Right lobe of liver (tissue), 6 donors: ENCODE data around the gene PRSS38. TPM values are rescaled to one million over a fixed set of nuclear protein-coding genes. Genes with fewer than 3 reads are reported as not detected.

Experiments
- ATAC-seq, 4 donors: fragments of 200-7000 bp; cut with Tn5 transposase; one replicate each; pipeline ENCODE4 v1.9.1; 2020; ENCODE audit warnings: mild to moderate bottlenecking in 4 of 4, moderate library complexity in 4 of 4
- DNase-seq, 3 donors: peaks; one replicate each; pipeline ENCODE4 v3.0.0-alpha.2; 2020
- H3K27ac ChIP-seq, 3 donors: fragments of 200-600 bp; one replicate each; pipeline ENCODE4 v1.8.0; 2022
- H3K27me3 ChIP-seq, 2 donors: fragments of 200-600 bp; one replicate each; pipeline ENCODE4 v1.8.0; 2022
- H3K36me3 ChIP-seq, 4 donors: fragments of 200-600 bp; sonication (generic) in 1 of 4; one replicate each; pipeline versions ENCODE4 v1.5.1 to v1.8.0; 2017 to 2022; ENCODE audit warnings: control low read depth in 1 of 4
- H3K4me1 ChIP-seq, 4 donors: fragments of 200-600 bp; sonication (generic) in 1 of 4; one replicate each; pipeline versions ENCODE4 v1.5.1 to v1.8.0; 2017 to 2022; ENCODE audit warnings: control low read depth in 1 of 4
- H3K4me3 ChIP-seq, 3 donors: fragments of 200-600 bp; one replicate each; pipeline ENCODE4 v1.8.0; 2022
- H3K9me3 ChIP-seq, 4 donors: fragments of 200-600 bp; sonication (generic) in 1 of 4; one replicate each; pipeline versions ENCODE4 v1.5.1 to v1.8.0; 2017 to 2022; ENCODE audit warnings: control low read depth in 1 of 4
- POLR2A ChIP-seq: fragments of 450-650 bp; IDR thresholded peaks from one replicate; pipeline ENCODE4 v1.6.1; 2017; ENCODE audit warnings: antibody characterized with exemption, mild to moderate bottlenecking
- WGBS: methylation state at CpG from one replicate; pipeline ENCODE4 v1.1.6; 2018; ENCODE audit warnings: low coverage, low lambda C conversion rate; ENCODE audit not compliant: insufficient coverage; ENCODE audit errors: missing lambda C conversion rate; 5-methylcytosine and 5-hydroxymethylcytosine counted together
- intact Hi-C, 2 donors: fragments of 100-400 bp; cut with DNase I; formaldehyde crosslinking; loops; one replicate each; pipeline versions ENCODE4 v1.11.2 to v1.14.1; 2022
- long read RNA-seq: library from polyadenylated mRNA; unstranded; transcript quantifications from one replicate; pipeline ENCODE4 v2.0.0, GENCODE V29; 2019
- total RNA-seq, 6 experiments: library from RNA; depleted of rRNA in 2 of 6; stranded (reverse); fragments of >200 nt in 2 of 6; fragmentation: NEBNext Ultra II Directional in 3 of 6; extraction: Animal tissue kit (Norgen Biotek cat#: 25700) in 3 of 6; gene quantifications; one replicate each; pipeline versions ENCODE4 v1.1.0 to v1.2.4, GENCODE V29; 2016 to 2023
- TF ChIP-seq, protein P1 (sequence below), 4 donors: fragments of 200-600 bp in 3 of 4; fragments of 450-650 bp in 1 of 4; IDR thresholded peaks; one replicate each; pipeline versions ENCODE4 v1.5.1 to v1.8.0; 2016 to 2022; ENCODE audit warnings: antibody characterized with exemption in 4 of 4, mild to moderate bottlenecking in 2 of 4
- donor health status: DM: no; HTN: yes; CAD: no.
- donor health status: DM: no; HTN: no; CAD: no.
- donor health status: DM: no; HTN: no; CAD: no.
- donor health status: DM: no; HTN: yes; CAD: no.
- donor health status: DM: no; HTN: yes; CAD: no.

The PRSS38 gene
- not detected for total RNA-seq
- long read RNA-seq = 0 reads

DNA sequence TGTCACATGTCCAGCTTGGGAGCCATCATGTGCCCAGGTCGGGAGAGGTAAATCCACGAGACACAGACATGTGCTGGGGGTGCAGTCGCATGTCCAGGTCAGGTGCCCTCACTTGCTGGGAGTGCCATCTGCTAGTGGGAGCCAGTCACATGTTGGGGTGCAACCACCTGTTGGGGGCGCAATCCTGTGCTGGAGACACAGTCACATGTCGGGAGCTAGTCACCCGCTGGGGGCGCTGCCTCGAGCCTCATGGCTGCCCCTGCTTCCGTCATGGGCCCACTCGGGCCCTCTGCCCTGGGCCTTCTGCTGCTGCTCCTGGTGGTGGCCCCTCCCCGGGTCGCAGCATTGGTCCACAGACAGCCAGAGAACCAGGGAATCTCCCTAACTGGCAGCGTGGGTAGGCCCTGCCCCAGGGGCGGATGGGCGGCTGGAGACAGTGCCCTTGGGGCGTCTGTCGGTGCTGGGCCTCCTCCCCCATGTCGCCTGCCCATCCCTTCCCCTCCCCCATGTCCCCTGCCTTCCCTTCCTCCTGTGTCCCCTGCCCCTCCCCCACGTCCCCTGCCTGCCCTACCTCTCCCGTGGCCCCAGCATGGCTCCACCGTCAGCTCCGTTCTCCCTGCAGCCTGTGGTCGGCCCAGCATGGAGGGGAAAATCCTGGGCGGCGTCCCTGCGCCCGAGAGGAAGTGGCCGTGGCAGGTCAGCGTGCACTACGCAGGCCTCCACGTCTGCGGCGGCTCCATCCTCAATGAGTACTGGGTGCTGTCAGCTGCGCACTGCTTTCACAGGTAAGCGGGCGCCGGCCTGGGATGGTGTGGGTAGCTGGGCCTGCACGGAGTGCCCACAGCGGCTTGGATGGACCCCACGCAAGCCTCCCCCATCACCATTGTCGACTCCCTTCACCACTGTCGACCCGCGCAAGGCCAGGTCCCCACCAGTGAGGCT, at the start of gene PRSS38:
Gene PRSS38 (plus strand): TSS at position 208 of the 942 bp plus-strand sequence. CDS start 42 bp downstream, at position 250.
- Histone ChIP-seq H3K27me3 (no peaks in the 10 kb centered on the region), H3K27ac (no peak within 1 kb of the TSS), H3K4me3 (no peak within 1 kb of the TSS), H3K9me3 (no peaks in the 10 kb centered on the region), H3K4me1 (no peaks in the 10 kb centered on the region), H3K36me3 (no peaks in the 10 kb centered on the region)
- no CpG with 5 or more reads among the region's 44 CpGs for WGBS
- no peak for DNase-seq
- TF ChIP-seq, protein P1, sequence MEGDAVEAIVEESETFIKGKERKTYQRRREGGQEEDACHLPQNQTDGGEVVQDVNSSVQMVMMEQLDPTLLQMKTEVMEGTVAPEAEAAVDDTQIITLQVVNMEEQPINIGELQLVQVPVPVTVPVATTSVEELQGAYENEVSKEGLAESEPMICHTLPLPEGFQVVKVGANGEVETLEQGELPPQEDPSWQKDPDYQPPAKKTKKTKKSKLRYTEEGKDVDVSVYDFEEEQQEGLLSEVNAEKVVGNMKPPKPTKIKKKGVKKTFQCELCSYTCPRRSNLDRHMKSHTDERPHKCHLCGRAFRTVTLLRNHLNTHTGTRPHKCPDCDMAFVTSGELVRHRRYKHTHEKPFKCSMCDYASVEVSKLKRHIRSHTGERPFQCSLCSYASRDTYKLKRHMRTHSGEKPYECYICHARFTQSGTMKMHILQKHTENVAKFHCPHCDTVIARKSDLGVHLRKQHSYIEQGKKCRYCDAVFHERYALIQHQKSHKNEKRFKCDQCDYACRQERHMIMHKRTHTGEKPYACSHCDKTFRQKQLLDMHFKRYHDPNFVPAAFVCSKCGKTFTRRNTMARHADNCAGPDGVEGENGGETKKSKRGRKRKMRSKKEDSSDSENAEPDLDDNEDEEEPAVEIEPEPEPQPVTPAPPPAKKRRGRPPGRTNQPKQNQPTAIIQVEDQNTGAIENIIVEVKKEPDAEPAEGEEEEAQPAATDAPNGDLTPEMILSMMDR (IDR thresholded peaks at IDR 0.05) = no peak
- intact Hi-C loops = no loop called here
- peak in 1 of 4 donors; percentile 33 for ATAC-seq

DNA sequence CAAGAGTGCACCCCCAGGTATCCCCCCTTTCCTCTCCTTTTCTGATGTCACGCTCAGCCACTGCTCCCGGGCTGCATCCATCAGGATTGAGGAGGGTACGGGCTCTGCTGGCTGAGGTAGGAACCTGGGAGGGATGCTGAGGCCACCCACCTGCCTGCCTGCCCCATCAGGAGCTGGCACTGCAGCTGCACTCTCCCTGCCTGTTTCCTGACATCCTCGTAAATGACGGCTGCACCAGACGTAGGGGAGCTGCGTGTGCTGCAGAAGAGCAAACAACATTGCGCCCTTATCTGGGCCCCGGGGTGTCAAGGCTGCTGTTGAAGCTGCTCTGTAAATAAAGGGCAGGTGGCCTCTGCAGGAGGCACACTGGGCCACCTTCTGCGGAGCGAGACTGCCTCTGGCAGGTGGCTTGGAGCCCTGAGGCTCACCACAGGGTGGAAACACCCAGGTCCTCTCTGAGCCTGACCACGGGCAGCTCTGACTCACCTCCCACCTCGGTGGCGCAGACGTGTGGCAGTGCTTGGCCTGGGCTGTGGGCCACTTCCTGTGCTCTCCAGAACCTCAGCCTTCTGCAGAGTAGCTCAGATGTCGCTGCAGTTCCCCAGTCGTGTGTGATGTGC, 49.4 kb upstream of the PRSS38 start:
- no peak for TF ChIP-seq POLR2A
- TF ChIP-seq, protein P1 (IDR thresholded peaks at IDR 0.05) = no peak
- no peaks in the 10 kb centered on the region for H3K9me3 ChIP-seq
- no peak overlapping the region for H3K4me3 ChIP-seq
- ATAC-seq (peak; percentile 14 to 55 (median 24)), DNase-seq (peak in 1 of 3 donors; percentile 57)
- no peaks in the 10 kb centered on the region for H3K27me3 ChIP-seq
- 37% methylated on average over 10 of the region's 17 CpGs for WGBS
- H3K36me3 ChIP-seq = peaks cover 0 to 24% (median 2%) of the 10 kb centered on the region in 4 donors
- peaks cover 0 to 18% (median 2%) of the 10 kb centered on the region in 4 donors for H3K4me1 ChIP-seq
- no peak overlapping the region for H3K27ac ChIP-seq
- intact Hi-C loops = loop anchor here (5.0 to 10.0 kb wide), 2 partner anchors 176 to 179 kb away; partner anchors contain the start of gene WNT9A (in 1 of the 2)

DNA sequence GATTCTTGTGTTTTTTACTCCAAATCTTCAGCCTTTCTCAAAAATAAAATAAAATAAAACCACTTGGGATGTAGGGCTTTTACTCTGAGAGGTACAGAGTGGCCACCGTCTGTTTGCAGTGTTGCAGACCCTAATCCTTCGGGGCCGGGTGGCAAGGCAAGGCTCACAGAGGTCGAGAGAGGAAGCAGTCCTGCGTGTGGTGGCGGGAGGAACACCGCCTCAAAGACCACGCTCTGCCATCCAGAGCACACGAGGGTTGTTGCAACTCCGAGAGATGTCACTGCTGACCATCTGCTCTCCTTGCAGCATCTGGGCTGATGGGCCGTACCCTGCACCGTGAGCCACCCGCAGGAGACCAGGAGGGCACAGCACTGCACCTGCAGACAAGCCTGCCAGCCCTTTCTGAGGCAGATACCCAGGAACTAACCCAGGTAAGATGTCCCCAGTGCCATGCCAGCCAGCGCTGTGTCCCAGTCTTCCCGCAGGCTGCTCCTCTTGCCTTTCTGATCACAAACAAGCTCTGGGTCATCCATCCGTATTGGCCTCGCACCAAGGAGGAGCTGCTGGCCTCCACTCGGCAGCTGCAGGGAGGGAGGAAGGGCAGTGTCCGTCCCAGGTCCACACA, 48.7 kb upstream of the PRSS38 start:
- H3K4me3 ChIP-seq = no peak overlapping the region
- H3K9me3 ChIP-seq = no peaks in the 10 kb centered on the region
- peaks cover 0 to 24% (median 2%) of the 10 kb centered on the region in 4 donors for H3K36me3 ChIP-seq
- intact Hi-C loops = loop anchor here (5.0 to 10.0 kb wide), 2 partner anchors 176 to 178 kb away; partner anchors contain the start of gene WNT9A (in 1 of the 2)
- no peaks in the 10 kb centered on the region for H3K27me3 ChIP-seq
- DNase-seq (no peak), ATAC-seq (no peak)
- no peak overlapping the region for H3K27ac ChIP-seq
- 33% methylated on average over 1 of the region's 19 CpGs for WGBS
- TF ChIP-seq, protein P1 (IDR thresholded peaks at IDR 0.05) = no peak
- no peak for TF ChIP-seq POLR2A
- H3K4me1 ChIP-seq = peaks cover 0 to 12% (median 0%) of the 10 kb centered on the region in 4 donors

DNA sequence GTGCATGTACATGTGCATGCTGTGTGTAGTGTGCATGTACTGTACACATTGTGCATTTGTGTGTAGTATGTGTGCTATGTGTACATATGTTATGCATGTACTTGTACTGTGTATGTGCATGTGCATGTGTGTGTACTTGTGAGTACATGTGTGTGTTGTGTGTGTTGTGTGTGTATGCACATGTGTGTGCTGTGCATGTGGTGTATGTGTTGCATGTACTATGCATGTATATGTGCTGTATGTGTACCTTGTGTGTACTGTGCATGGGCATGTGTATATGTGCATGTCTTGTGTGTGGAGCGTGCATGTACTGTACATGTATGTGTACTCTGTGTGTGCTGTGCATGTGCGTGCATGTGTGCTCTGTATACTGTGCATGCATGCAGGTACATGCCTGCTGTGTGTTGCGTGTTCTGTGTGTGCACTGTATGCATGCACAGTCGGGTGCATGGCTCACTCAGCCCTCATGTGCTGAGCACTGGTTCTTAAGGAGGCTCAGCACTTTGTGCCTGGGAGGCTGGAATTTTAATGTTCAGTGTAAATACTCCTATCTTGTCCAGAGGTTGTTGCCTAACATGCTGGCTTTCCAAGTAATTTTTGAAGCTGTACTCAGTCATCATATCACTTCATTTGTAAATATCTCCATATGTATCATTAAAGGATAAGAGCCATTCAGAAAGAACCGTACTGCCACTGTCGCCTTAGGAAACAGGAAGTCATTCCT, 47.9 kb upstream of the PRSS38 start:
- Histone ChIP-seq H3K27ac (no peak overlapping the region), H3K27me3 (no peaks in the 10 kb centered on the region), H3K4me3 (no peak overlapping the region), H3K36me3 (peaks cover 0 to 24% (median 2%) of the 10 kb centered on the region in 4 donors), H3K9me3 (no peaks in the 10 kb centered on the region), H3K4me1 (peaks cover 0 to 4% (median 0%) of the 10 kb centered on the region in 4 donors)
- 92% methylated on average over 4 of the region's 6 CpGs for WGBS
- TF ChIP-seq POLR2A = no peak
- TF ChIP-seq, protein P1 (IDR thresholded peaks at IDR 0.05) = no peak
- DNase-seq = no peak
- ATAC-seq = no peak
- intact Hi-C loops = loop anchor here (5.0 to 10.0 kb wide), 2 partner anchors 175 to 177 kb away; partner anchors contain the start of gene WNT9A (in 1 of the 2)
